ENCODE data around the gene NUAK2. TPM values are rescaled to one million over a fixed set of nuclear protein-coding genes. Genes with fewer than 3 reads are reported as not detected.

Gene NUAK2
- total and polyA plus RNA-seq, 4 donors, result 4.2 to 14.1 (median 9.2) TPM

- no peak for ATAC-seq (ENCODE audit: insufficient read depth, low FRiP score)
- 35 to 41% methylated on average over 2 of the region's 2 CpGs for WGBS, 2 donors
- peaks cover 3 to 51% (median 28%) of the 10 kb centered on the region in 5 donors for H3K4me1 ChIP-seq (ENCODE audit: control insufficient read depth in 5 of 5, insufficient read depth in 5 of 5, low read length in 5 of 5)
- TF ChIP-seq CTCF (IDR thresholded peaks at IDR 0.05; ENCODE audit: control extremely low read depth, extremely low read depth), result no peak
- DNase-seq, result no peak
- H3K27ac ChIP-seq (ENCODE audit: low read depth in 1 of 2, low read length in 1 of 2), result peak overlapping the region in 1 of 2 donors; percentile 82
- H3K36me3 ChIP-seq (ENCODE audit: control insufficient read depth in 4 of 4, insufficient read depth in 4 of 4, low read length in 4 of 4), result peaks cover 0 to 6% (median 0%) of the 10 kb centered on the region in 4 donors
- no peak overlapping the region for H3K9ac ChIP-seq (ENCODE audit: insufficient read depth in 1 of 2, low read length in 2 of 2)
- peaks cover 0 to 3% (median 0%) of the 10 kb centered on the region in 4 donors for H3K9me3 ChIP-seq (ENCODE audit: control insufficient read depth in 4 of 4, insufficient read depth in 3 of 4, low read length in 3 of 4)
- H3K27me3 ChIP-seq (ENCODE audit: control insufficient read depth in 3 of 3, insufficient read depth in 3 of 3, low read length in 2 of 3), result no peaks in the 10 kb centered on the region
- H3K4me3 ChIP-seq, result no peak overlapping the region
Observed at GRCh38 chr1:205316161-205316566, 5.4 kb downstream of the NUAK2 start.

GRCh38 chr1:205315008-205315618, 6.4 kb downstream of the NUAK2 start:
- 68 to 77% methylated on average over 5 of the region's 5 CpGs for WGBS, 2 donors
- no peak for ATAC-seq (ENCODE audit: insufficient read depth, low FRiP score)
- no peaks in the 10 kb centered on the region for H3K27me3 ChIP-seq (ENCODE audit: control insufficient read depth in 3 of 3, insufficient read depth in 3 of 3, low read length in 2 of 3)
- H3K4me1 ChIP-seq (ENCODE audit: control insufficient read depth in 5 of 5, insufficient read depth in 5 of 5, low read length in 5 of 5), result peaks cover 0 to 53% (median 25%) of the 10 kb centered on the region in 5 donors
- peaks cover 0 to 16% (median 3%) of the 10 kb centered on the region in 4 donors for H3K36me3 ChIP-seq (ENCODE audit: control insufficient read depth in 4 of 4, insufficient read depth in 4 of 4, low read length in 4 of 4)
- DNase-seq, result no peak
- no peak overlapping the region for H3K4me3 ChIP-seq
- peak overlapping the region in 1 of 2 donors; percentile 49 for H3K27ac ChIP-seq (ENCODE audit: low read depth in 1 of 2, low read length in 1 of 2)
- no peak overlapping the region for H3K9ac ChIP-seq (ENCODE audit: insufficient read depth in 1 of 2, low read length in 2 of 2)
- TF ChIP-seq CTCF (IDR thresholded peaks at IDR 0.05; ENCODE audit: control extremely low read depth, extremely low read depth), result no peak
- peaks cover 0 to 3% (median 0%) of the 10 kb centered on the region in 4 donors for H3K9me3 ChIP-seq (ENCODE audit: control insufficient read depth in 4 of 4, insufficient read depth in 3 of 4, low read length in 3 of 4)

- H3K9me3 ChIP-seq (ENCODE audit: control insufficient read depth in 4 of 4, insufficient read depth in 3 of 4, low read length in 3 of 4), result peaks cover 0 to 3% (median 0%) of the 10 kb centered on the region in 4 donors
- peak overlapping the region in 1 of 2 donors; percentile 16 for H3K9ac ChIP-seq (ENCODE audit: insufficient read depth in 1 of 2, low read length in 2 of 2)
- no peak for TF ChIP-seq CTCF (IDR thresholded peaks at IDR 0.05; ENCODE audit: control extremely low read depth, extremely low read depth)
Observed at GRCh38 chr1:205313563-205314308, 7.8 kb downstream of the NUAK2 start.

More at GRCh38 chr1:205313563-205314308, 7.8 kb downstream of the NUAK2 start:
- Histone ChIP-seq H3K27ac (ENCODE audit: low read depth in 1 of 2, low read length in 1 of 2) (peak overlapping the region; percentile 43 to 94), H3K36me3 (ENCODE audit: control insufficient read depth in 4 of 4, insufficient read depth in 4 of 4, low read length in 4 of 4) (peaks cover 0 to 23% (median 4%) of the 10 kb centered on the region in 4 donors), H3K4me3 (no peak overlapping the region), H3K27me3 (ENCODE audit: control insufficient read depth in 3 of 3, insufficient read depth in 3 of 3, low read length in 2 of 3) (no peaks in the 10 kb centered on the region), H3K4me1 (ENCODE audit: control insufficient read depth in 5 of 5, insufficient read depth in 5 of 5, low read length in 5 of 5) (peaks cover 0 to 48% (median 20%) of the 10 kb centered on the region in 5 donors)
- 14 to 17% methylated on average over 21 of the region's 21 CpGs for WGBS, 2 donors
- DNase-seq (peak; percentile 79 to 83 (median 81)), ATAC-seq (ENCODE audit: insufficient read depth, low FRiP score) (peak; percentile 60)
